Measurements from ENCODE around the gene PMS1. TPM values are rescaled to one million over a fixed set of nuclear protein-coding genes. Genes with fewer than 3 reads are reported as not detected.

The PMS1 gene
- polyA plus RNA-seq, 1 donor, result 15.1 TPM

Other genes starting within 250 kb of the PMS1 start
- 304 TPM for gene SLC40A1, start 203.7 kb upstream of the PMS1 start, polyA plus RNA-seq
- 35.9 TPM for gene ASNSD1, start 123.0 kb upstream of the PMS1 start, polyA plus RNA-seq
- 7.7 TPM for gene ANKAR, start 109.8 kb upstream of the PMS1 start, polyA plus RNA-seq
- gene OSGEPL1, start 21.7 kb upstream of the PMS1 start, polyA plus RNA-seq, result 11.8 TPM
- 86.6 TPM for gene ORMDL1, start 111 bp upstream of the PMS1 start, polyA plus RNA-seq